ENCODE measurements around the gene KNCN. TPM values are rescaled to one million over a fixed set of nuclear protein-coding genes. Genes with fewer than 3 reads are reported as not detected.

KNCN gene
- total and polyA plus RNA-seq, 10 of the 15 experiments (the other 5 are each of a cell fraction or from before 2014, with no cell fraction given) = not detected

- TF ChIP-seq BCLAF1 (IDR thresholded peaks at IDR 0.05) (no peak), NFXL1 (IDR thresholded peaks at IDR 0.05; ENCODE audit: borderline replicate concordance) (no peak), PML (IDR thresholded peaks at IDR 0.05; ENCODE audit: low read length) (no peak), CHD1 (IDR thresholded peaks at IDR 0.05; ENCODE audit: low read depth, low read length) (no peak), NR2F1 (conservative IDR thresholded peaks at IDR 0.05) (no peak), MLLT1 (IDR thresholded peaks at IDR 0.05) (no peak), TCF7 (IDR thresholded peaks at IDR 0.05; ENCODE audit: borderline replicate concordance) (no peak), HCFC1 (IDR thresholded peaks at IDR 0.05; ENCODE audit: low read length) (no peak), IKZF2 (IDR thresholded peaks at IDR 0.05) (no peak), NRF1 (conservative IDR thresholded peaks at IDR 0.05; ENCODE audit: low read depth, low read length) (no peak)
Measured at GRCh38 chr1:46594063-46594462, 42.6 kb upstream of the KNCN start (continued).

GRCh38 chr1:46592823-46593222 is 41.4 kb upstream of the KNCN start:
- H3K27me3 ChIP-seq (replicated peaks in 1 of 2; ENCODE audit: control insufficient read depth in 2 of 2, insufficient read depth in 2 of 2, low read length in 1 of 2) = no peaks in the 10 kb centered on the region
- H3K27ac ChIP-seq (ENCODE audit: control insufficient read depth, insufficient read depth) = no peak overlapping the region
- H3K9ac ChIP-seq (ENCODE audit: control insufficient read depth, insufficient read depth, low read length) = no peak overlapping the region
- H3K9me3 ChIP-seq (replicated peaks; ENCODE audit: control insufficient read depth, insufficient read depth, low read length) = no peaks in the 10 kb centered on the region; the same call in 2 of the 3 replicates
- ChIA-PET POLR2A (no interaction called here), RAD21 (ENCODE audit: unreplicated experiment) (no interaction called here), CTCF (no interaction called here), SMC1A (ENCODE audit: uncharacterized antibody, unreplicated experiment) (no interaction called here)
- DNase-seq (ENCODE audit: low read depth, low spot score) = no peak
- H3K36me3 ChIP-seq (ENCODE audit: control insufficient read depth in 2 of 2, insufficient read depth in 2 of 2, low read length in 1 of 2) = peaks cover 3 to 15% of the 10 kb centered on the region in 2 experiments; a peak in 3 of 4 replicates
- 0 out of 2 replicates have a peak, but pooled peaks cover 3% of the 10 kb centered on the region for H3K4me1 ChIP-seq (ENCODE audit: control insufficient read depth, insufficient read depth, low read length)
- 74% methylated on average over 4 of the region's 4 CpGs for WGBS (ENCODE audit: insufficient coverage, insufficient replicate concordance, low lambda C conversion rate, missing lambda C conversion rate)
- ATAC-seq = no peak
- no peaks in the 10 kb centered on the region for H3K79me2 ChIP-seq (ENCODE audit: control insufficient read depth, insufficient read depth, low read length)
- in situ Hi-C loops (cut with MboI) (no loop called here), intact Hi-C loops (cut with micrococcal nuclease; ENCODE audit: unreplicated experiment) (no loop called here)
- no peak overlapping the region for H3K4me3 ChIP-seq
- no peaks in the 10 kb centered on the region for H4K20me1 ChIP-seq (ENCODE audit: control insufficient read depth, insufficient read depth)
- no peak for FAIRE-seq
- H2AFZ ChIP-seq (ENCODE audit: control insufficient read depth, low read depth, low read length) = no peak overlapping the region
- BruUV-seq (replicated peaks) = no TSS peak
- no peak overlapping the region for H3K4me2 ChIP-seq (ENCODE audit: control insufficient read depth, insufficient read depth)
- TF ChIP-seq RFX5 (IDR thresholded peaks at IDR 0.05; ENCODE audit: low read depth, low read length) (no peak), YY1 (IDR thresholded peaks at IDR 0.05; ENCODE audit: low read depth, low read length) (no peak), SMC3 (IDR thresholded peaks at IDR 0.05; ENCODE audit: borderline replicate concordance, low read length) (no peak), NR2C2 (IDR thresholded peaks at IDR 0.05; ENCODE audit: borderline replicate concordance, control insufficient read depth, insufficient read length, low read depth) (no peak), POU2F2 (IDR thresholded peaks at IDR 0.05; ENCODE audit: borderline replicate concordance, low read depth, low read length) (no peak), NRF1 (conservative IDR thresholded peaks at IDR 0.05; ENCODE audit: low read depth, low read length) (no peak), NFIC (IDR thresholded peaks at IDR 0.05; ENCODE audit: low read depth, low read length) (no peak), PKNOX1 (IDR thresholded peaks at IDR 0.05) (no peak), GATAD2B (conservative IDR thresholded peaks at IDR 0.05; ENCODE audit: low read depth) (no peak), KLF5 (IDR thresholded peaks at IDR 0.05; ENCODE audit: partially characterized antibody) (no peak), SUZ12 (IDR thresholded peaks at IDR 0.05; ENCODE audit: unreplicated experiment) (no peak)
